ENCODE measurements around the gene SEPTIN3.

SEPTIN3 gene

GRCh38 chr22:42016111-42016510 is 46.9 kb downstream of the SEPTIN3 start:
- no peak for DNase-seq (ENCODE audit: low read depth, low spot score)

GRCh38 chr22:42018224-42018623 is 49.0 kb downstream of the SEPTIN3 start:
- DNase-seq (ENCODE audit: low read depth, low spot score), result no peak

Data from activated naive CD8-positive, alpha-beta T cell treated with anti-CD3 and anti-CD28 coated beads, Interleukin-2, amount 50 U/mL, for 16 hours (primary cell).